Retina (tissue), 1 donor: ENCODE results near the gene PHEX.
A peak's percentile ranks its signal among the peaks of the same experiment; 100 is the strongest.
"Not testable (repeated sequence)": the region's sequence is repeated elsewhere in the genome, so short reads cannot be mapped to it uniquely, and the experiment has no call there.

ENCODE experiments used
- DNase-seq: peaks from one replicate; pipeline ENCODE4 v3.0.0-alpha.2; 2016

Gene PHEX

GRCh38 chrX:22272613-22273012 is 240.5 kb downstream of the PHEX start, which contains the start of gene CBLL2:
Gene CBLL2, plus strand, starts transcription at chrX:22272913. Its CDS starts 79 bp downstream, at chrX:22272992.
- no peak for DNase-seq

GRCh38 chrX:22273714-22274317 is 241.7 kb downstream of the PHEX start:
- DNase-seq, result no peak

GRCh38 chrX:22276781-22277180 is 244.7 kb downstream of the PHEX start:
- DNase-seq, result no peak

- DNase-seq, result no peak
Measured at GRCh38 chrX:22278375-22278774, 246.2 kb downstream of the PHEX start.

GRCh38 chrX:22289209-22289608 is 257.1 kb downstream of the PHEX start:
- not testable (repeated sequence) for DNase-seq

- no peak for DNase-seq
Measured at GRCh38 chrX:22296871-22297270, 264.7 kb downstream of the PHEX start.

GRCh38 chrX:22300130-22300529 is 268.0 kb downstream of the PHEX start:
- peak; percentile 12 for DNase-seq
